Measurements from ENCODE around the gene GRIN3B.

GRIN3B gene

GRCh38 chr19:993361-993830 is 6.8 kb upstream of the GRIN3B start:
- no peak overlapping the region for H3K4me3 ChIP-seq (ENCODE audit: low read depth in 1 of 2, low read length in 1 of 2)
- TF ChIP-seq CTCF (IDR thresholded peaks at IDR 0.05) = no peak
- H3K27me3 ChIP-seq = peaks cover 36% of the 10 kb centered on the region
- H3K9me3 ChIP-seq = no peaks in the 10 kb centered on the region
- H3K36me3 ChIP-seq = no peaks in the 10 kb centered on the region
- no peaks in the 10 kb centered on the region for H3K4me1 ChIP-seq (ENCODE audit: control insufficient read depth in 1 of 2, insufficient read depth in 1 of 2, low read depth in 1 of 2, low read length in 1 of 2)
- no peak overlapping the region for H3K27ac ChIP-seq

GRCh38 chr19:993831-994393 is 6.3 kb upstream of the GRIN3B start:
- no peaks in the 10 kb centered on the region for H3K36me3 ChIP-seq
- no peak overlapping the region for H3K27ac ChIP-seq
- no peaks in the 10 kb centered on the region for H3K4me1 ChIP-seq (ENCODE audit: control insufficient read depth in 1 of 2, insufficient read depth in 1 of 2, low read depth in 1 of 2, low read length in 1 of 2)
- H3K27me3 ChIP-seq = peaks cover 41% of the 10 kb centered on the region
- TF ChIP-seq CTCF (IDR thresholded peaks at IDR 0.05) = no peak
- H3K4me3 ChIP-seq (ENCODE audit: low read depth in 1 of 2, low read length in 1 of 2) = no peak overlapping the region
- H3K9me3 ChIP-seq = no peaks in the 10 kb centered on the region

GRCh38 chr19:994516-994915 is 5.7 kb upstream of the GRIN3B start:
- no peaks in the 10 kb centered on the region for H3K36me3 ChIP-seq
- no peaks in the 10 kb centered on the region for H3K9me3 ChIP-seq
- TF ChIP-seq CTCF (IDR thresholded peaks at IDR 0.05) = no peak
- no peak overlapping the region for H3K27ac ChIP-seq
- no peaks in the 10 kb centered on the region for H3K4me1 ChIP-seq (ENCODE audit: control insufficient read depth in 1 of 2, insufficient read depth in 1 of 2, low read depth in 1 of 2, low read length in 1 of 2)
- no peak overlapping the region for H3K4me3 ChIP-seq (ENCODE audit: low read depth in 1 of 2, low read length in 1 of 2)
- peaks cover 47% of the 10 kb centered on the region for H3K27me3 ChIP-seq

- H3K4me3 ChIP-seq (ENCODE audit: low read depth in 1 of 2, low read length in 1 of 2) = no peak overlapping the region
- H3K9me3 ChIP-seq = no peaks in the 10 kb centered on the region
- H3K36me3 ChIP-seq = no peaks in the 10 kb centered on the region
- no peak for TF ChIP-seq CTCF (IDR thresholded peaks at IDR 0.05)
- no peak overlapping the region for H3K27ac ChIP-seq
- H3K27me3 ChIP-seq = peaks cover 54% of the 10 kb centered on the region
- peaks cover 0 to 4% of the 10 kb centered on the region in 2 experiments for H3K4me1 ChIP-seq (ENCODE audit: control insufficient read depth in 1 of 2, insufficient read depth in 1 of 2, low read depth in 1 of 2, low read length in 1 of 2)
Measured at GRCh38 chr19:995051-995827, 5.0 kb upstream of the GRIN3B start.

GRCh38 chr19:996051-996838 is 4.0 kb upstream of the GRIN3B start:
- Histone ChIP-seq H3K4me3 (ENCODE audit: low read depth in 1 of 2, low read length in 1 of 2) (no peak overlapping the region), H3K9me3 (no peaks in the 10 kb centered on the region), H3K27ac (no peak overlapping the region), H3K36me3 (no peaks in the 10 kb centered on the region), H3K4me1 (ENCODE audit: control insufficient read depth in 1 of 2, insufficient read depth in 1 of 2, low read depth in 1 of 2, low read length in 1 of 2) (peaks cover 7 to 11% of the 10 kb centered on the region in 2 experiments), H3K27me3 (peaks cover 64% of the 10 kb centered on the region)
- no peak for TF ChIP-seq CTCF (IDR thresholded peaks at IDR 0.05)
